Endothelial cell of umbilical vein (primary cell): Measurements from ENCODE around the gene MPZ. TPM values are rescaled to one million over a fixed set of nuclear protein-coding genes. Genes with fewer than 3 reads are reported as not detected.

Source experiments
- BruUV-seq: library from RNA; stranded (reverse); fragments of 400-500 nt; replicated peaks from 2 replicates; lab custom pipeline; 2021; lab: Mats Ljungman, UMichigan
- CTCF ChIA-PET: fragments of 300-600, 350-600 bp; sonication (Branson Sonifier 250); formaldehyde crosslinking; loops from one replicate; lab custom pipeline; 2021; ENCODE audit warnings: antibody characterized with exemption, inconsistent platforms; lab: Charles Lee
- POLR2A ChIA-PET: fragments of 300-600, 350-600 bp; sonication (Branson Sonifier 250); formaldehyde crosslinking; loops from one replicate; lab custom pipeline; 2021; ENCODE audit warnings: antibody characterized with exemption, inconsistent platforms; lab: Charles Lee
- DNase-seq: peaks from one replicate; pipeline ENCODE4 v3.0.0-alpha.2; 2011; ENCODE audit warnings: low read depth, low spot score
- FAIRE-seq: peaks from 2 replicates; lab custom pipeline; 2011; peaks lifted over from hg19 to GRCh38; lab: Jason Lieb, UNC
- H2AFZ ChIP-seq: 2 replicates; pipeline ENCODE4 v1.6.0; 2012; ENCODE audit warnings: low read depth, low read length, control low read depth, inconsistent platforms
- H3K27ac ChIP-seq: 2 replicates; pipeline ENCODE4 v1.5.1; 2011; ENCODE audit warnings: low read depth, mild to moderate bottlenecking, control low read depth, low read length, moderate library complexity; ENCODE audit not compliant: insufficient read depth
- H3K27me3 ChIP-seq, 2 experiments: 2 replicates each; pipeline versions ENCODE4 v1.6.0 to v1.6.1; 2011; ENCODE audit warnings: low read length in 2 of 2, mixed read lengths in 1 of 2; ENCODE audit not compliant: control insufficient read depth in 2 of 2, insufficient read depth in 2 of 2
- H3K36me3 ChIP-seq, 2 experiments: 2 replicates in 1 of 2; 3 replicates in 1 of 2; pipeline ENCODE4 v1.5.1; 2011; ENCODE audit warnings: low read length in 2 of 2, mild to moderate bottlenecking in 1 of 2, moderate library complexity in 1 of 2; ENCODE audit not compliant: control insufficient read depth in 2 of 2, insufficient read depth in 2 of 2; ENCODE audit errors: extremely low read depth in 1 of 2
- H3K4me1 ChIP-seq: 3 replicates; pipeline ENCODE4 v1.5.1; 2011; ENCODE audit warnings: mild to moderate bottlenecking, low read length; ENCODE audit not compliant: control insufficient read depth, insufficient read depth; ENCODE audit errors: extremely low read depth
- H3K4me2 ChIP-seq: 2 replicates; pipeline ENCODE4 v1.6.1; 2011; ENCODE audit warnings: low read length, control low read depth, mixed read lengths; ENCODE audit not compliant: insufficient read depth
- H3K4me3 ChIP-seq, 3 experiments: fragments of 200-600 bp in 1 of 3; sonication (generic), shearing (Covaris generic) in 1 of 3; replicated peaks in 1 of 3; 2 replicates each; pipeline ENCODE4 v1.5.1; 2011 to 2016; ENCODE audit warnings: control low read depth in 3 of 3, low read length in 3 of 3, mild to moderate bottlenecking in 2 of 3, inconsistent platforms in 1 of 3, low read depth in 1 of 3, moderate library complexity in 1 of 3; ENCODE audit not compliant: insufficient read depth in 1 of 3
- H3K79me2 ChIP-seq: 2 replicates; pipeline ENCODE4 v1.6.0; 2012; ENCODE audit warnings: low read length, inconsistent platforms; ENCODE audit not compliant: control insufficient read depth, insufficient read depth
- H3K9ac ChIP-seq: replicated peaks from 2 replicates; pipeline ENCODE3; 2011; ENCODE audit warnings: low read length, control low read depth; ENCODE audit not compliant: insufficient read depth; ENCODE audit errors: extremely low read depth
- H3K9me1 ChIP-seq: replicated peaks from 3 replicates; pipeline ENCODE4 v1.6.0; 2011; ENCODE audit warnings: mild to moderate bottlenecking, low read length; ENCODE audit not compliant: control insufficient read depth, insufficient read depth; ENCODE audit errors: extremely low read depth
- H3K9me3 ChIP-seq: replicated peaks from 2 replicates; pipeline ENCODE4 v1.5.1; 2012; ENCODE audit warnings: low read length, inconsistent platforms; ENCODE audit not compliant: control insufficient read depth, insufficient read depth
- H4K20me1 ChIP-seq: replicated peaks from 2 replicates; pipeline ENCODE3; 2011; ENCODE audit warnings: mild to moderate bottlenecking, low read length; ENCODE audit not compliant: control insufficient read depth, insufficient read depth; ENCODE audit errors: extremely low read depth
- MYC ChIP-seq: IDR thresholded peaks from one replicate; pipeline ENCODE4 v1.6.1; 2011; ENCODE audit warnings: mild to moderate bottlenecking, low read depth, low read length
- POLR2A ChIP-seq: IDR thresholded peaks from 2 replicates; pipeline ENCODE4 v1.6.1; 2012; ENCODE audit warnings: low read depth, mild to moderate bottlenecking, control low read depth, low read length
- dilution Hi-C: fragments of 300-500 bp; cut with MboI; formaldehyde crosslinking; loops from one replicate; pipeline ENCODE4 v1.15.0; 2019; ENCODE audit warnings: low sequenced_read_pairs; ENCODE audit not compliant: extremely low pct_ligation_motif_present
- intact Hi-C: fragments of 100-400 bp; cut with micrococcal nuclease; formaldehyde crosslinking; loops from one replicate; pipeline ENCODE4 v1.10.0; 2022
- polyA plus RNA-seq, 4 experiments: library from polyadenylated mRNA; depleted of rRNA in 3 of 4; stranded (reverse) in 3 of 4; unstranded in 1 of 4; fragments of >200 nt; gene quantifications; 2 replicates each; pipeline versions ENCODE4 v1.2.1 to v1.2.3, GENCODE V29; 2011 to 2012; ENCODE audit warnings: missing spikeins in 1 of 4
- total RNA-seq: library from RNA; stranded (reverse); gene quantifications from 2 replicates; pipeline ENCODE4 v1.2.3, GENCODE V29; 2021
- TF ChIP-seq, protein P1 (sequence below), 2 donors: IDR thresholded peaks; 1 replicate in 1 of 2; 2 replicates in 1 of 2; pipeline ENCODE4 v1.5.1; 2011; ENCODE audit warnings: low read length in 2 of 2, mild to moderate bottlenecking in 2 of 2, moderate library complexity in 2 of 2, control low read depth in 1 of 2, inconsistent platforms in 1 of 2, low read depth in 1 of 2; ENCODE audit not compliant: insufficient read depth in 1 of 2; ENCODE audit errors: extremely low read depth in 1 of 2

Gene MPZ
- total and polyA plus RNA-seq, 2 donors (not counting 3 experiments of a cell fraction or from before 2014, with no cell fraction given), result 2.0 to 7.0 TPM

DNA sequence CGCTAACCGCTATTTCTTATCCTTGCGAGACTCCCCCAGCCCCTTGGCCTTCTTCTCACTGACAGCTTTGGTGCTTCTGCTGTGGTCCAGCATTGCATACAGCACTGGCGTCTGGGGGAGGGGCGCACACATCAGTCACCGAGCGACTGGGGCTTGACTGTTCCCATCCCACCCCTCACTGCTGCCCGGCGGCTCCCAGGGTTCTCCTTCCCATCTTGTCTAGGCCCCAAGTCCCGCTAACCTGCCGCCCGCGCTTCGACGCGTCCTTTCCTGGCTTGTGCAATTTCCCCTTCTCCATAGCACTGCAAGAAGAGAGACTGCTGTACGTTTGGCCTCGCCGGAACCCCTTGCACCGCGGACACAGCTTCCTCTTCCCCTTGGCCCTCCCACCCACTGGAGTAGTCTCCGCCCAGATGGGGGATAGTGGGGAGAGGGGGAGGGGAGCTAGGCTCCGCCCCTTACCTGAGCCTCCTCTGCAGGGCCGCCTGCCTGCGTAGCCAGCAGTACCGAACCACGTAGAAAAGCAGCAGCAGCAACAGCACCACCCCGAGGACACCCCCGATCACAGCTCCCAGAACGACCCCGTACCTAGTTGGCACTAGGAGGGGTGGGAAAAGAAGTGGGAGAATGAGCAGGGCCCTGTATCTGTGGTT, 3.8 kb downstream of the MPZ start:
- peak; percentile 70 for FAIRE-seq

More for the DNA sequence above, 3.8 kb downstream of the MPZ start:
- DNase-seq, result peak; percentile 64
- peak overlapping the region; percentile 67 for H2AFZ ChIP-seq
- H3K36me3 ChIP-seq, result no peaks in the 10 kb centered on the region
- H3K4me1 ChIP-seq, result peaks cover 35% of the 10 kb centered on the region
- H3K9me1 ChIP-seq, result no peaks in the 10 kb centered on the region
- H3K4me2 ChIP-seq, result peak overlapping the region; percentile 12
- no TSS peak for BruUV-seq
- dilution Hi-C loops, result no loop called here
- no peak for TF ChIP-seq MYC
- peak; percentile 48 for TF ChIP-seq POLR2A
- TF ChIP-seq, protein P1, sequence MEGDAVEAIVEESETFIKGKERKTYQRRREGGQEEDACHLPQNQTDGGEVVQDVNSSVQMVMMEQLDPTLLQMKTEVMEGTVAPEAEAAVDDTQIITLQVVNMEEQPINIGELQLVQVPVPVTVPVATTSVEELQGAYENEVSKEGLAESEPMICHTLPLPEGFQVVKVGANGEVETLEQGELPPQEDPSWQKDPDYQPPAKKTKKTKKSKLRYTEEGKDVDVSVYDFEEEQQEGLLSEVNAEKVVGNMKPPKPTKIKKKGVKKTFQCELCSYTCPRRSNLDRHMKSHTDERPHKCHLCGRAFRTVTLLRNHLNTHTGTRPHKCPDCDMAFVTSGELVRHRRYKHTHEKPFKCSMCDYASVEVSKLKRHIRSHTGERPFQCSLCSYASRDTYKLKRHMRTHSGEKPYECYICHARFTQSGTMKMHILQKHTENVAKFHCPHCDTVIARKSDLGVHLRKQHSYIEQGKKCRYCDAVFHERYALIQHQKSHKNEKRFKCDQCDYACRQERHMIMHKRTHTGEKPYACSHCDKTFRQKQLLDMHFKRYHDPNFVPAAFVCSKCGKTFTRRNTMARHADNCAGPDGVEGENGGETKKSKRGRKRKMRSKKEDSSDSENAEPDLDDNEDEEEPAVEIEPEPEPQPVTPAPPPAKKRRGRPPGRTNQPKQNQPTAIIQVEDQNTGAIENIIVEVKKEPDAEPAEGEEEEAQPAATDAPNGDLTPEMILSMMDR (IDR thresholded peaks at IDR 0.05; ENCODE audit: extremely low read depth in 1 of 2, insufficient read depth in 1 of 2, low read depth in 1 of 2, low read length in 2 of 2), result peak in 1 of 2 donors; percentile 41
- CTCF ChIA-PET, result interaction anchor here (0.8 to 1.9 kb wide), 8 partner anchors 8 to 89 kb away, joined by 3 to 9 read pairs (median 5); partner anchors contain the start of genes PCP4L1, SDHC and TOMM40L
- H3K9ac ChIP-seq, result peak overlapping the region; percentile 8
- no peaks in the 10 kb centered on the region for H3K9me3 ChIP-seq
- H3K4me3 ChIP-seq, result peak overlapping the region; percentile 12 to 75 (median 33)
- H4K20me1 ChIP-seq, result no peaks in the 10 kb centered on the region
- POLR2A ChIA-PET, result interaction anchor here (0.6 kb wide), 2 partner anchors 43 to 46 kb away, joined by 3 read pairs; no protein-coding TSS in a partner anchor
- intact Hi-C loops, result no loop called here
- H3K27ac ChIP-seq, result no peak overlapping the region
- H3K79me2 ChIP-seq, result peaks cover 4% of the 10 kb centered on the region
- no peaks in the 10 kb centered on the region for H3K27me3 ChIP-seq
